ENCODE data around the gene KHDC4. TPM values are rescaled to one million over a fixed set of nuclear protein-coding genes. Genes with fewer than 3 reads are reported as not detected.
"Not testable (repeated sequence)": the region's sequence is repeated elsewhere in the genome, so short reads cannot be mapped to it uniquely, and the experiment has no call there.

Gene KHDC4
- total RNA-seq, 2 experiments from 2014 or later, result 91.6 to 94.5 TPM

DNA sequence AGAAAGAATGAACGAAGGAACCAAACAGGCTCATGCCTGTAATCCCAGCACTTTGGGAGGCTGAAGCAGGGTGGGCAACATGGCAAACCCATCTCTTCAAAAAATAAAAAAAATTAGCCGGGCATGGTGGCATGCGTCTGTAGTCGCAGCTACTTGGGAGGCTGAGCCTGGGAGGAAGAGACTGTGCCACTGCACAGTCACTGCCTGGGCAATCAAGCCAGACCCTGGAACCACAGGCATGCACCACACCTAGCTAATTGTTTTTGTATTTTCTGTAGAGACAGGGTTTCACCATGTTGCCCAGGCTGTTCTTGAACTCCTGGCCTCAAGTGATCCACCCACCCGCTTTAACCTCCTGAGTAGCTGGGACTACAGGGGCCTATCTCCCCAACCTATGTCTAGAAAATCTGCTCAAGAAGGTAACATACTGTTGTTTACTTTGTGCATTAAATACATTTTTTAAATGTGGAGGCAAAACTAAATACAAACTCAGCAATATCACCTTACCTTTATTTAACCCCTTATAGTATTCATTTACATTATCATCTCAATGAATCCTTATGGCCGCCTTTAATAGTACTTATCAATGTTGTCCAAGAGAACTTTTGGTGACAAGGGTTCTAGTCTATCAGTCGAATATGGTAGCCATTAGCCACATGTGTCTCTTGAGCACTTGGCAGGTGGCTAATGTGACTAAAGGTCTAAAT, 2.7 kb downstream of the KHDC4 start:
- Mint-ChIP-seq H3K4me3 (peak overlapping the region; percentile 77), H3K36me3 (peaks cover 44% of the 10 kb centered on the region), H3K27ac (no peak overlapping the region), H3K27me3 (no peaks in the 10 kb centered on the region), H3K4me1 (peaks cover 29% of the 10 kb centered on the region), H3K9me3 (no peaks in the 10 kb centered on the region)
- ATAC-seq (ENCODE audit: low read depth) (no peak), DNase-seq (no peak)
- POLR2A ChIA-PET, result interaction anchor here (0.7 to 1.7 kb wide), 7 partner anchors 9 to 64 kb away, joined by 3 to 4 read pairs (median 3); partner anchors contain the start of gene RIT1

- ATAC-seq (ENCODE audit: low read depth); H3K9me3 Mint-ChIP-seq; H3K27me3 Mint-ChIP-seq; DNase-seq: not testable (repeated sequence)
- Mint-ChIP-seq H3K4me3 (peak overlapping the region; percentile 77), H3K4me1 (peaks cover 29% of the 10 kb centered on the region), H3K27ac (peak overlapping the region; percentile 61), H3K36me3 (peaks cover 48% of the 10 kb centered on the region)
- POLR2A ChIA-PET, result interaction anchor here (0.6 to 1.4 kb wide), 5 partner anchors 12 to 48 kb away, joined by 3 to 4 read pairs (median 3); partner anchors contain the start of gene ARHGEF2
Measured at GRCh38 chr1:155930725-155931124, 3.5 kb downstream of the KHDC4 start.

- H3K27ac Mint-ChIP-seq, result no peak overlapping the region
Measured at GRCh38 chr1:155929057-155929456, 5.2 kb downstream of the KHDC4 start.

DNA sequence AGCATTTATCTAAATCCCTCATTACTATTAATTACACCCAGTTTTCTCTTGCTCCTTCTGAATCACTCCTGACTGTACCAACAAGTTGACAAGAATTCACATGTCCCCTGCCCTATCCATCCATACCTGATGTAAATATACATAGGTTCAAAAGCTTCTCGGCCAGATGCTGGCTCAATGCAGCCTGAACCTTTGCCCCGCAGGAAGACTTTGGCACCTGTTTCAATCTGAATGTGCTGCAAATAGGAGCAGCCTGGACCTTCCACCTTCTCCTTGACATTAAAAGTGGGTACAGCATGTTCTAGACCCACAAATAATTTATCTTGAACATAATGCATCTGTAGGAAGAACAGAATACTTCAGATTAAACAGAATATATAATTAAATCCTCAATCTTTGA, 8.7 kb downstream of the KHDC4 start:
- no peak for DNase-seq
- no peaks in the 10 kb centered on the region for H3K9me3 Mint-ChIP-seq
- POLR2A ChIA-PET, result interaction anchor here (0.6 kb wide), 2 partner anchors 10 to 156 kb away, joined by 6 to 8 read pairs; no protein-coding TSS in a partner anchor
- no peak overlapping the region for H3K27ac Mint-ChIP-seq
- no peak for ATAC-seq (ENCODE audit: low read depth)
- peaks cover 19% of the 10 kb centered on the region for H3K4me1 Mint-ChIP-seq
- H3K4me3 Mint-ChIP-seq, result no peak overlapping the region
- H3K27me3 Mint-ChIP-seq, result no peaks in the 10 kb centered on the region
- peaks cover 57% of the 10 kb centered on the region for H3K36me3 Mint-ChIP-seq

More at GRCh38 chr1:155929057-155929456, 5.2 kb downstream of the KHDC4 start:
- Mint-ChIP-seq H3K36me3 (peaks cover 53% of the 10 kb centered on the region), H3K4me3 (no peak overlapping the region), H3K9me3 (no peaks in the 10 kb centered on the region), H3K4me1 (peaks cover 29% of the 10 kb centered on the region), H3K27me3 (no peaks in the 10 kb centered on the region)
- ATAC-seq (ENCODE audit: low read depth) (no peak), DNase-seq (no peak)
- POLR2A ChIA-PET, result interaction anchor here (1.0 kb wide), 1 partner anchor 8 kb away, joined by 3 read pairs; no protein-coding TSS in a partner anchor

DNA sequence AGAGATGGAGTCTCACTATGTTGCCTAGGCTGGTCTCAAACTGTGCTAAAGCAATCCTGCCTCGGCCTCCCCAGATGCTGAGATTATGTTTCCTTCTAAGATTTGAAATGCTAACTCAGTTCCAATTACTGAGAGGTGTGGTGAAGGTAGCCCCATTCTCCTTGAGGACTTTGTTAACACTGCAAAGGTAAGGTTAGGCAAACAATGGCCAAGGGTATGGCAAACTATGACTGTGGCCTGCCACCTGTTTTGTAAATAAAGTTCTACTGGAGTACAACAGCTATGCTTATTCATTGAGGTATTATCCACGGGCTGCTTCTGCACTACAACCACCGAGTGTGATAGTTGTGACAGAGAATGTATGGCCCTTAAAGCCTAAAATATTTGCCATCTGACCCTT, 13.5 kb downstream of the KHDC4 start:
- POLR2A ChIA-PET, result interaction anchor here (1.3 kb wide), 1 partner anchor 9 kb away, joined by 3 read pairs; no protein-coding TSS in a partner anchor
- Mint-ChIP-seq H3K36me3 (peaks cover 44% of the 10 kb centered on the region), H3K9me3 (no peaks in the 10 kb centered on the region), H3K4me1 (peaks cover 5% of the 10 kb centered on the region), H3K27me3 (no peaks in the 10 kb centered on the region), H3K4me3 (no peak overlapping the region), H3K27ac (no peak overlapping the region)
- no peak for ATAC-seq (ENCODE audit: low read depth)
- no peak for DNase-seq

DNA sequence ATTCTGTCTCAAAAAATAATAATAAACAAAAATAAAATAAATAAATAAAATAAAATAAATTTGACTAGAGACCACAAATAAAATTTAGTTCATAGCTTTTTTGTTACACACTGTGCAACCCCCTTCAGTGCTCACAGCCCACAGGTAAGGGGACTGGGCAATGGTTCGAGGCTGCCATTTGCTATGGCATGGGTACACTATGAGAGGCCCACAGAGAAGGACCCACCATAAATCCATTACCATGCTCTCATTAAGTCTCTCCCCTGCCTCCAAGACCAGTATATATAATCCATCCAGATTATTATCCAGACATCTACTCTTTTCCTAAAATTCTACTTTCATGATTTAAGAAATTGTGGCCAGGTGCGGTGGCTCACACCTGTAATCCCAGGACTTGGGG, 14.4 kb downstream of the KHDC4 start:
- no peak for ATAC-seq (ENCODE audit: low read depth)
- Mint-ChIP-seq H3K36me3 (peaks cover 42% of the 10 kb centered on the region), H3K9me3 (no peaks in the 10 kb centered on the region), H3K4me3 (no peak overlapping the region), H3K4me1 (peaks cover 5% of the 10 kb centered on the region), H3K27ac (no peak overlapping the region), H3K27me3 (no peaks in the 10 kb centered on the region)
- POLR2A ChIA-PET, result no interaction called here
- DNase-seq, result no peak

DNA sequence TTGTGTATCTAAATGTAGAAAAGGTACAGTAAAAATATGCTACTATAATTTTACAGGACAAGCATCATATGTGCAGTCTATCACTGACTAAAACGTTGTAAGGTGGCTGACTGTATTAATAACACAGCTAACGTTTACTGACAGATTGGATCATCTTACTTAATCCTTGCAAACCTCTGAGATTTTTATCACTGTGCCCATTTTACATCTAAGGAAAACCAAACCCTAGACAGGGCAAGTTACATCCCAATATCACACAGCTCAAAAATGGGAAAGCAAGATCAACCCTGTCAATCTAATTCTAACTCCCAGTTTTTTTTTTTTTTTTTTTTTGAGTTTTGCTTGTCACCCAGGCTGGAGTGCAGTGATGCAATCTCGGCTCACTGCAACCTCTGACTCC, 15.6 kb downstream of the KHDC4 start:
- H3K4me1 Mint-ChIP-seq, result peaks cover 5% of the 10 kb centered on the region
- H3K36me3 Mint-ChIP-seq, result peaks cover 45% of the 10 kb centered on the region
- ATAC-seq (ENCODE audit: low read depth) (no peak), DNase-seq (no peak)
- H3K9me3 Mint-ChIP-seq, result no peaks in the 10 kb centered on the region
- no peak overlapping the region for H3K27ac Mint-ChIP-seq
- no peaks in the 10 kb centered on the region for H3K27me3 Mint-ChIP-seq
- no peak overlapping the region for H3K4me3 Mint-ChIP-seq
- POLR2A ChIA-PET, result interaction anchor here (0.6 to 1.3 kb wide), 3 partner anchors 12 to 26 kb away, joined by 4 to 5 read pairs (median 5); no protein-coding TSS in a partner anchor

DNA sequence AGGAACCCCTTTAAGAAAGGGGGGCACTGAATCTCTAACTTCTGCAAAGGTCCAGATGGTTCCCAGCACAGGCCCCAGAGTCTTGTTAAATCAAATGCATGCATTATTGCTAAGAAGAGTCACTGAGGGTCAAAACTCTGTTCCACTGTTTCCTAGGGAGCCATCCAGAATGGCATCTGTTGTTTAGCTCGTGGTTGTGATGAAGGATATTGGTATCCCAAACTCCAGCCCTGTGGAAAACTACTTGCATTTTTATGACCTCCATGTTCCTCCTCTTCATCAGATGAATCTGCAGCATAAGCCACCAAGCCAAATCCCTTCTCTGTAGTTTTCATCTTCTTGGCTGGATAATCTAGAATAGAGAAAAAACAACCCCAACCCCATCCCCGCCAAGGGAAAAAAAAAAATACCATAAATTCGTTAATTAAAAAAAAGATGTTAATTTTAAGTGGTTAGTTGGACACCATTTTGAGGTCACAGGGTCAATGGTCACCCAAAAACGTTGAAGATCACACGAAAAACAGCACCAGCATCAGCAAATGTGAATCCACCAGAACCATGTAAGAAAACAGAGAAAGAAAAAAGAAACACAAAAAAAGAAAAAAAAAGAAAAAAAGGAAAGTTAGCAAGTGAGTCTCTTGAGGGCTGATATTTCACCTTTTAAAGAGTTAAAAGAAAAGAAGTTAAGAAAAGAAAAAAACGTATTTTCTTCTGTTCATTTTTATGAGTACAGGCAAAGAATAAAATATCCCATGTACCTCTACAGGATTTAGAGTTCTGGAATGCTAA, 20.1 kb downstream of the KHDC4 start:
- H3K27ac Mint-ChIP-seq, result no peak overlapping the region
- POLR2A ChIA-PET, result interaction anchor here (2.4 kb wide), 1 partner anchor 20 kb away, joined by 7 read pairs; the partner anchor contains the start of gene KHDC4
- peaks cover 21% of the 10 kb centered on the region for H3K4me1 Mint-ChIP-seq
- H3K4me3 Mint-ChIP-seq, result no peak overlapping the region
- DNase-seq (no peak), ATAC-seq (ENCODE audit: low read depth) (no peak)
- H3K36me3 Mint-ChIP-seq, result peaks cover 39% of the 10 kb centered on the region
- no peaks in the 10 kb centered on the region for H3K27me3 Mint-ChIP-seq
- H3K9me3 Mint-ChIP-seq, result no peaks in the 10 kb centered on the region

DNA sequence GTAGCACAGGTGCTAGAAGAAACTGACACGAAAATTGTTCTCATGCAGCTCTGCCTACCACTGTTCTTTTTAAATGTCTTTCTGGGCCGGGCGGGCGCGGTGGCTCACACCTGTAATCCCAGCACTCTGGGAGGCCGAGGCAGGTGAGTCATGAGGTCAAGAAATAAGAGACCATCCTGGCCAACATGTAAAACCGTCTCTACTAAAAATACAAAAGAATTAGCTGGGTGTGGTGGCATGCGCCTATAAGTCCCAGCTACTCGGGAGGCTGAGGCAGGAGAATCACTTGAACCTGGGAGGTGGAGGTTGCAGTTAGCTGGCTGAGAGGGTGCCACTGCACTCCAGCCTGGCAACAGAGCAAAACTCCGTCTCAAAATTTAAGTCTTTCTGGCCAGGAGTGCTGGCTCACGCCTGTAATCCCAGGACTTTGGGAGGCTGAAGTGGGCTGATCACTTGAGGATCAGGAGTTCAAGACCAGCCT, 22.1 kb downstream of the KHDC4 start:
- POLR2A ChIA-PET, result interaction anchor here (1.5 to 2.4 kb wide), 3 partner anchors 18 to 22 kb away, joined by 3 to 7 read pairs (median 4); partner anchors contain the start of gene KHDC4
- peak overlapping the region; percentile 100 for H3K4me3 Mint-ChIP-seq
- H3K9me3 Mint-ChIP-seq, result no peaks in the 10 kb centered on the region
- no peaks in the 10 kb centered on the region for H3K27me3 Mint-ChIP-seq
- peak overlapping the region; percentile 100 for H3K27ac Mint-ChIP-seq
- ATAC-seq (ENCODE audit: low read depth) (no peak), DNase-seq (no peak)
- H3K36me3 Mint-ChIP-seq, result peaks cover 31% of the 10 kb centered on the region
- H3K4me1 Mint-ChIP-seq, result peaks cover 22% of the 10 kb centered on the region

- Mint-ChIP-seq H3K27me3 (no peaks in the 10 kb centered on the region), H3K36me3 (peaks cover 24% of the 10 kb centered on the region), H3K4me1 (peaks cover 21% of the 10 kb centered on the region), H3K27ac (peak within 1 kb of the TSS; percentile 100), H3K4me3 (peak within 1 kb of the TSS; percentile 100), H3K9me3 (no peaks in the 10 kb centered on the region)
- peak; percentile 86 for DNase-seq
- POLR2A ChIA-PET, result interaction anchor here (1.1 to 2.4 kb wide), 4 partner anchors 18 to 22 kb away, joined by 3 to 7 read pairs (median 4); partner anchors contain the start of gene KHDC4
- ATAC-seq (ENCODE audit: low read depth), result peak; percentile 90
Measured at GRCh38 chr1:155911156-155912055, 22.8 kb downstream of the KHDC4 start, which contains the start of gene RIT1. Gene RIT1 (minus strand): TSS chr1:155911349. CDS start chr1:155910761, 588 bp downstream.

- ATAC-seq (ENCODE audit: low read depth) (peak; percentile 46), DNase-seq (peak; percentile 42)
- H3K4me3 Mint-ChIP-seq, result peak overlapping the region; percentile 100
- POLR2A ChIA-PET, result interaction anchor here (1.1 to 1.5 kb wide), 4 partner anchors 18 to 156 kb away, joined by 3 to 5 read pairs (median 4); partner anchors contain the start of gene KHDC4
- peak overlapping the region; percentile 100 for H3K27ac Mint-ChIP-seq
- peaks cover 24% of the 10 kb centered on the region for H3K4me1 Mint-ChIP-seq
- no peaks in the 10 kb centered on the region for H3K27me3 Mint-ChIP-seq
- H3K9me3 Mint-ChIP-seq, result no peaks in the 10 kb centered on the region
- H3K36me3 Mint-ChIP-seq, result peaks cover 26% of the 10 kb centered on the region
Measured at GRCh38 chr1:155910621-155911121, 23.5 kb downstream of the KHDC4 start.

DNA sequence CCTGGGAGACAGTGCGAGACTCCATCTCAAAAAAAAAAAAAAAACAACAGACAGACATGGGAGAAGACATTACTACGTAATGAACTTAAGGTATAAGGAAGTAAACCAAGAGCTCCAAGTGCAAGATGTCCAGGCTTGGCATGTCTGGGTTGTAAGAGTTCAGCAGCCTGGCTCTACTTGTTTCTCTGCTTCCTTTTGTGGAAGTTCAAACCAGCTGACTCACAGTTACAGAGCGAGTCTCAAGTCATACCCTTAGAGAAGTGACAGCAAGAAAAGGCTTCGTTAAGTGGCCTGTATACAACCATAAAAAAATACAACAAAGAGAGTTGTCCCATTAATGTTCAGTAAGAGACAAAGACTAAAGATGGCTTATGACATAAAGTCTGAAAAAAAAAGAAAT, 24.3 kb downstream of the KHDC4 start:
- Mint-ChIP-seq H3K27ac (peak overlapping the region; percentile 77), H3K4me3 (peak overlapping the region; percentile 100), H3K27me3 (no peaks in the 10 kb centered on the region), H3K4me1 (peaks cover 24% of the 10 kb centered on the region), H3K36me3 (peaks cover 25% of the 10 kb centered on the region), H3K9me3 (no peaks in the 10 kb centered on the region)
- POLR2A ChIA-PET, result interaction anchor here (0.7 to 1.3 kb wide), 4 partner anchors 17 to 156 kb away, joined by 3 to 5 read pairs (median 4); partner anchors contain the start of gene KHDC4
- ATAC-seq (ENCODE audit: low read depth), result no peak
- DNase-seq, result no peak
